ES-I3 (cell line): ENCODE measurements around the gene TLR7.

Experiments used
- H3K36me3 ChIP-seq: 2 replicates; pipeline ENCODE4 v1.6.1; 2013; ENCODE audit warnings: mild to moderate bottlenecking, low read length, control low read depth, moderate library complexity; ENCODE audit not compliant: insufficient read depth
- H3K4me1 ChIP-seq: 2 replicates; pipeline ENCODE4 v1.6.1; 2013; ENCODE audit warnings: mild to moderate bottlenecking, control low read depth, low read length; ENCODE audit not compliant: insufficient read depth
- H3K9ac ChIP-seq: 2 replicates; pipeline ENCODE4 v1.6.1; 2013; ENCODE audit warnings: low read depth, mild to moderate bottlenecking, low read length, moderate library complexity
- H3K9me3 ChIP-seq: 2 replicates; pipeline ENCODE4 v1.6.1; 2013; ENCODE audit warnings: mild to moderate bottlenecking, low read length, moderate library complexity; ENCODE audit not compliant: control insufficient read depth, insufficient read depth

TLR7 gene

GRCh38 chrX:12874581-12874980 is 7.7 kb downstream of the TLR7 start:
- no peaks in the 10 kb centered on the region for H3K9me3 ChIP-seq
- H3K36me3 ChIP-seq = no peaks in the 10 kb centered on the region
- no peak overlapping the region for H3K9ac ChIP-seq
- peaks cover 11% of the 10 kb centered on the region; the same call in 1 of the 2 replicates for H3K4me1 ChIP-seq

GRCh38 chrX:12877386-12877785 is 10.5 kb downstream of the TLR7 start:
- H3K9ac ChIP-seq = no peak overlapping the region
- H3K9me3 ChIP-seq = no peaks in the 10 kb centered on the region
- no peaks in the 10 kb centered on the region for H3K36me3 ChIP-seq
- peaks cover 5% of the 10 kb centered on the region; the same call in 1 of the 2 replicates for H3K4me1 ChIP-seq

DNA sequence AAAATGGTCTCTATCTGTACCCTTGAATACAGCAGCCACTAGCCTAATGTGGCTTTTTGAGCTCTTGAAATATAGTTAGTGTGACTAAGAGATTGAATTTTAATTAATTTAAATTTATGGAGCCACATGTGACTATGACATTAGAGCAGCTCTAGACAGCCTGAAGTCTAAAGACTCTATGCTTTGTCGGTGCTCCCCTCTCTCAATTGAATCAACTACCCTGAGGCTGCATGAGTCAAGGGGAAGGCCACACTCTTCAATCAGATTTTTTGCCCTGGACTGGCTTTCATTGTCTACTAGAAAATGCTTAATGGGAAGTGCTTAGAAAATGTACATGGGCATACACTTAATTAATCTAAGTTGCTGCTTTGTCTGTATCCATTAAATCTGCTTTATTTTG is 11.7 kb downstream of the TLR7 start:
- Histone ChIP-seq H3K9ac (no peak overlapping the region), H3K4me1 (no peaks in the 10 kb centered on the region), H3K9me3 (no peaks in the 10 kb centered on the region), H3K36me3 (no peaks in the 10 kb centered on the region)

- no peaks in the 10 kb centered on the region for H3K36me3 ChIP-seq
- no peaks in the 10 kb centered on the region for H3K9me3 ChIP-seq
- no peaks in the 10 kb centered on the region for H3K4me1 ChIP-seq
- no peak overlapping the region for H3K9ac ChIP-seq
These were observed 15.0 kb downstream of the TLR7 start for GRCh38 chrX:12881914-12882313.

- Histone ChIP-seq H3K9ac (no peak overlapping the region), H3K36me3 (no peaks in the 10 kb centered on the region), H3K9me3 (no peaks in the 10 kb centered on the region), H3K4me1 (no peaks in the 10 kb centered on the region)
These were observed 18.6 kb downstream of the TLR7 start for GRCh38 chrX:12885508-12885907.

DNA sequence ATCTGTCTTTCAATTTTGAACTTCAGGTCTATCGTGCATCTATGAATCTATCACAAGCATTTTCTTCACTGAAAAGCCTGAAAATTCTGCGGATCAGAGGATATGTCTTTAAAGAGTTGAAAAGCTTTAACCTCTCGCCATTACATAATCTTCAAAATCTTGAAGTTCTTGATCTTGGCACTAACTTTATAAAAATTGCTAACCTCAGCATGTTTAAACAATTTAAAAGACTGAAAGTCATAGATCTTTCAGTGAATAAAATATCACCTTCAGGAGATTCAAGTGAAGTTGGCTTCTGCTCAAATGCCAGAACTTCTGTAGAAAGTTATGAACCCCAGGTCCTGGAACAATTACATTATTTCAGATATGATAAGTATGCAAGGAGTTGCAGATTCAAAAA is 19.7 kb downstream of the TLR7 start:
- no peak overlapping the region for H3K9ac ChIP-seq
- no peaks in the 10 kb centered on the region for H3K9me3 ChIP-seq
- no peaks in the 10 kb centered on the region for H3K36me3 ChIP-seq
- no peaks in the 10 kb centered on the region for H3K4me1 ChIP-seq

GRCh38 chrX:12887141-12887540 is 20.3 kb downstream of the TLR7 start:
- Histone ChIP-seq H3K9me3 (no peaks in the 10 kb centered on the region), H3K9ac (no peak overlapping the region), H3K36me3 (no peaks in the 10 kb centered on the region), H3K4me1 (no peaks in the 10 kb centered on the region)

- no peaks in the 10 kb centered on the region for H3K36me3 ChIP-seq
- H3K9me3 ChIP-seq = no peaks in the 10 kb centered on the region
- H3K9ac ChIP-seq = no peak overlapping the region
- H3K4me1 ChIP-seq = no peaks in the 10 kb centered on the region
These were observed 20.9 kb downstream of the TLR7 start for GRCh38 chrX:12887767-12888166.

DNA sequence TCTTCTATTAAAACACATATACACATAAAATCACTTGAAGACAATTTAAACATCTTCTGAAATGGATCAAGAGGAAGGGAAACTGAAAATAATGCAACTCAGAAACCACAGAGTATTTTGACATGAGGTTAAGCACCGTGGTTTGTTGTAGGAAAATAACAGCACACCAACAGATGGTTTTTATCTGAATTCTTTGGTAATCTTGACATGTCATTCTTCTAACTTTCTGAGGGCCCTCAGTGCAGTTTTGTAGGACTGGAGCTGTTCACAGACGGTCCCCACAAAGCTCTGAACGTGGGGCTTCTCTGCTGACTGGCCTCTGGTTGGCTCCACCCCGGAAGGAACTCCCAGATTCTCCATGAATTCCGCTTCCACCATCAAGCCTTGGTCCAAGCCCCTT is 23.6 kb downstream of the TLR7 start:
- Histone ChIP-seq H3K9me3 (no peaks in the 10 kb centered on the region), H3K36me3 (no peaks in the 10 kb centered on the region), H3K4me1 (no peaks in the 10 kb centered on the region), H3K9ac (no peak overlapping the region)

GRCh38 chrX:12891171-12891570 is 24.3 kb downstream of the TLR7 start:
- Histone ChIP-seq H3K4me1 (no peaks in the 10 kb centered on the region), H3K36me3 (no peaks in the 10 kb centered on the region), H3K9me3 (no peaks in the 10 kb centered on the region), H3K9ac (no peak overlapping the region)

- Histone ChIP-seq H3K9me3 (no peaks in the 10 kb centered on the region), H3K36me3 (no peaks in the 10 kb centered on the region), H3K4me1 (no peaks in the 10 kb centered on the region), H3K9ac (no peak overlapping the region)
These were observed 25.1 kb downstream of the TLR7 start for GRCh38 chrX:12891915-12892506.

- no peak overlapping the region for H3K9ac ChIP-seq
- H3K36me3 ChIP-seq = no peaks in the 10 kb centered on the region
- H3K4me1 ChIP-seq = no peaks in the 10 kb centered on the region
- no peaks in the 10 kb centered on the region for H3K9me3 ChIP-seq
These were observed 25.8 kb downstream of the TLR7 start for GRCh38 chrX:12892716-12893115.

- H3K36me3 ChIP-seq = no peaks in the 10 kb centered on the region
- H3K9ac ChIP-seq = no peak overlapping the region
- H3K4me1 ChIP-seq = peaks cover 10% of the 10 kb centered on the region; the same call in 1 of the 2 replicates
- no peaks in the 10 kb centered on the region for H3K9me3 ChIP-seq
These were observed 27.5 kb downstream of the TLR7 start for GRCh38 chrX:12894074-12895030.

- H3K9me3 ChIP-seq = no peaks in the 10 kb centered on the region
- H3K4me1 ChIP-seq = peaks cover 14% of the 10 kb centered on the region; the same call in 1 of the 2 replicates
- H3K36me3 ChIP-seq = no peaks in the 10 kb centered on the region
- H3K9ac ChIP-seq = no peak overlapping the region
These were observed 29.0 kb downstream of the TLR7 start for GRCh38 chrX:12895866-12896265.

DNA sequence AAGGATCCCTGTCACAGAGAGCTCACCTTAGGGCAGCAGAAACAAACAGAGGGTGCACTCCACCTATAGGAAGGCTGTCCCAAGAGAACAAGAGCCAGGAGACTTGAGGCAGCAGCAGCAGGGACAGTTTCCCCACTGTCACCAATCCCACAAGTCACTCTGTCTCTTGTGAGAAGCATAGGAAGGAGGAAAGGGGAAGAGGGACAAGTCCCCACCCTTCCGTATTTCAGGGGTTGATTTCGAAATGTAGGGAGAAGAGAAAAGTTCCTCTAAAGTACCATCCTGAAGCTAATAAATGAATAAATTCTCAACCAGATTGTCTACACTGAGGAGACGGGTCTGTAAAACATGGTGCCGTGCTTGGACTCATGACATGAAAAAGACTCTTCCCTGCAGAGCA is 30.1 kb downstream of the TLR7 start:
- peaks cover 14% of the 10 kb centered on the region; the same call in 1 of the 2 replicates for H3K4me1 ChIP-seq
- H3K36me3 ChIP-seq = no peaks in the 10 kb centered on the region
- H3K9me3 ChIP-seq = no peaks in the 10 kb centered on the region
- H3K9ac ChIP-seq = no peak overlapping the region
